Measurements from ENCODE around the gene MYO1B. TPM values are rescaled to one million over a fixed set of nuclear protein-coding genes. Genes with fewer than 3 reads are reported as not detected.

Gene MYO1B
- total RNA-seq, 1 donor from 2014 or later, result 157 TPM

DNA sequence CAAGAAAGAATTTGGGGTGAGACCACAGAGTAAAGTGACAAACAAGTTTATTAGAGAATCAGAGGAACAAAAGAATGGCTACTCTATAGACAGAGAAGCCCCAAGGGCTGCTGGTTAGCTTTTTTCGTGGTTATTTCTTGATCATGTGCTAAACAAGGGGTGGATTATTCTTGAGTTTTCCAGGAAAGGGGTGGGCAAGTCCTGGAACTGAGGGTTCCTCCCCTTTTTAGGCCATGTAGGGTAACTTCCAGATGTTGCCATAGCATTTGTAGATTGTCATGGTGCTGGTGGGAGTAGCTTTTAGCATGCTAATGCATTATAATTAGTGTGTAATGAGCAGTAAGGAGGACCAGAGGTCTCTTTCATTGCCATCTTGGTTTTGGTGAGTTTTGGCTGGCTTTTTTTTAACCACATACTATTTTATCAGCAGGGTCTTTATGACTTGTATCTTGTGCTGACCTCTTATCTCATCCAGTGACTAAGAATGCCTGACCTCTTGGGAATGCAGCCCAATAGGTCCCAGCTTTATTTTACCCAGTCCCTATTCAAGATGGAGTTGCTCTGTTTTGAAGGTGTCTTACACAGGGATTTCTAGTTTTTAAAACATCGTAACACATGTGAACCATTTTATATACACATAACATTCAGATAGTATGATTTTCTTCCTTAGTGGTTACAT, 77.8 kb downstream of the MYO1B start:
- no peak for TF ChIP-seq CTCF (IDR thresholded peaks at IDR 0.05; ENCODE audit: unreplicated experiment)
- Mint-ChIP-seq H3K4me3 (ENCODE audit: low read depth) (no peak overlapping the region), H3K36me3 (ENCODE audit: insufficient read depth) (peaks cover 8% of the 10 kb centered on the region), H3K27ac (peak overlapping the region; percentile 43), H3K27me3 (no peaks in the 10 kb centered on the region), H3K9me3 (ENCODE audit: low read depth) (peaks cover 5% of the 10 kb centered on the region), H3K4me1 (ENCODE audit: low read depth) (peaks cover 30% of the 10 kb centered on the region)
- no peak for DNase-seq (ENCODE audit: low spot score, unreplicated experiment)

DNA sequence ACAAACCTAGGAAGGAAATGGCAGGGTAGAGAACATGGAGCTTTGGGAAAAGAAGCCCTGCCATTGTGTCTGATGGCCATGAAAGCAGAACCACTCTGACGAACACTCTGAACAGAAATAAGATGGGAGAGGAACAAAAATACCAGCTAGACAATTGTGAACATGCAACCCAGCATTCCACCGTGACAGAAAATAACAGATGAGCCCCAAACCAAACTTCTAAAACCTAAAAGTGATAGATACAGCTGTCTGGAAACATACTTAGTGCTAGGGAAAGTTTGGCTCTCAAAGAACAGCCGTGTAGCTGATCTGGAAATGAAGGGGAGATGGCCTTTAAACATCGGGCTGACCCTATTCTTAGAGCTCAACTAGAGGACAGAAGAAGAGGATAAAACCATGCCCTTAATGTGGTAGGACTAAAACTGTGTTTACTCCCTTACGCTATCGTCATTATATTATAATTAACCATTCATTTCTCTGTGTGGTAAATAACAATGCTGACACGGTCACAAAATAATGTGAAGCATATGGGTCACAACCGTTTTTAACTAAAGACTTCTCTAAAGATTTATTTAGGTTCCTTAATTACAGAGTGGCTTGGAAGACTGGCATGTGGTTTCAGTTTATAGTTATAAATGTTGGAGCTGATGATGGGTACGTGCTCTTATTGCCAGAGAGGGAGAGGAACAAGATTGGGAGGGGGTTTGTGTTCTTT, 80.6 kb downstream of the MYO1B start:
- TF ChIP-seq CTCF (IDR thresholded peaks at IDR 0.05; ENCODE audit: unreplicated experiment), result no peak
- no peak for DNase-seq (ENCODE audit: low spot score, unreplicated experiment)
- H3K9me3 Mint-ChIP-seq (ENCODE audit: low read depth), result peaks cover 5% of the 10 kb centered on the region
- no peak overlapping the region for H3K27ac Mint-ChIP-seq
- H3K27me3 Mint-ChIP-seq, result no peaks in the 10 kb centered on the region
- no peak overlapping the region for H3K4me3 Mint-ChIP-seq (ENCODE audit: low read depth)
- peaks cover 18% of the 10 kb centered on the region for H3K36me3 Mint-ChIP-seq (ENCODE audit: insufficient read depth)
- H3K4me1 Mint-ChIP-seq (ENCODE audit: low read depth), result peaks cover 20% of the 10 kb centered on the region

DNA sequence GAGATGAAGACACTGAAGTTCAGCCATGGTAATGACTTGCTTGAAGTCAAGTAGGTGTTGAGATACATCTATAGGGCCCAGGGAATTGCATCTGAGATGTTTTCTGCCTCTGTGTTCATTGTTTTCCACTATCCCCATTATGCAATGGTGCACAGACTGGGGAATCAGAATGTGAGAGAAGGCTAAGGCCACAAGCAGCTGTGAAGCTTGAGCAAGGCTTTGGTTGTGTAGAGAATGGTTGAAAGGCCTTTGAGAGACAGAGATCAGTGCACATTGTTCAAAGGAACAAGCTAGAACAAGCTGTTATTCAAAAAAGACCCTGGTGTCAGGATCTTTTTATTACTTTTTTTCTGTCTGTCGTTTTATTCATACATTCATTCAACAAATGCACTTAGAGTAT, 82.3 kb downstream of the MYO1B start:
- Mint-ChIP-seq H3K36me3 (ENCODE audit: insufficient read depth) (peaks cover 27% of the 10 kb centered on the region), H3K27ac (no peak overlapping the region), H3K4me3 (ENCODE audit: low read depth) (no peak overlapping the region), H3K4me1 (ENCODE audit: low read depth) (peaks cover 9% of the 10 kb centered on the region), H3K27me3 (no peaks in the 10 kb centered on the region), H3K9me3 (ENCODE audit: low read depth) (peaks cover 5% of the 10 kb centered on the region)
- no peak for DNase-seq (ENCODE audit: low spot score, unreplicated experiment)
- TF ChIP-seq CTCF (IDR thresholded peaks at IDR 0.05; ENCODE audit: unreplicated experiment), result no peak

DNA sequence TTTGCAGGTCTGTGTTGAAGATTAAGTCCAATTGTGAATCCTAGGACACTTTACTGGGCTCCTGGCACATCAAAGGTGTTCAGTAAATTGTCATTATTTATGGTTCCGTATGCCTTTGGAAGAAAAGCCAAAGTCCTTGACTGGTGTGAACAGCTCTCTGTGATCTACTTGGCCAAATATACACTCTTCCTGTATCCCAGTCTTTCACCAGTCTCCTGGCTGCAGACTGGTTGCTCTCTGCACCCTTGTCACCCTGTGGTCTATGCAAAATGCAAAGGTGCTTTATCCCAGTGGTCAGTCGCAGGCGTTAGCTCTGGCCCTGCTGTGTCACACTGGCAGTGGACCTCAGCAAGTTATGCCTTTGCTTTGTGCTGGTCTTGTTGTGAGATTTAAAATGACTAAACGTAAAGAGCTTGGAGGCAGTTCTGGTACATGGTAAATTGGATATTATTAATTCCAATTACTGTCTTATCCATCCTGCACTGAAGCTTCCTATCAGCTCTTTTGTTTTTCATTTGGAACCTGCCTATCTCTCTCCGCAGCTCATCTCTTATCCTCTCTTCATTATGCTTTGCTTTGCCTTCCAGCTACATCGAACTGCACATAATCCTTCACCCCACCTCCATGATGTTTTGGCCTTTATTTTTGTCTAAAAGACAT, 83.1 kb downstream of the MYO1B start:
- peaks cover 5% of the 10 kb centered on the region for H3K9me3 Mint-ChIP-seq (ENCODE audit: low read depth)
- peaks cover 1% of the 10 kb centered on the region for H3K4me1 Mint-ChIP-seq (ENCODE audit: low read depth)
- no peaks in the 10 kb centered on the region for H3K27me3 Mint-ChIP-seq
- no peak for TF ChIP-seq CTCF (IDR thresholded peaks at IDR 0.05; ENCODE audit: unreplicated experiment)
- peaks cover 27% of the 10 kb centered on the region for H3K36me3 Mint-ChIP-seq (ENCODE audit: insufficient read depth)
- H3K27ac Mint-ChIP-seq, result no peak overlapping the region
- no peak overlapping the region for H3K4me3 Mint-ChIP-seq (ENCODE audit: low read depth)
- DNase-seq (ENCODE audit: low spot score, unreplicated experiment), result no peak

- Mint-ChIP-seq H3K36me3 (ENCODE audit: insufficient read depth) (peaks cover 35% of the 10 kb centered on the region), H3K4me1 (ENCODE audit: low read depth) (no peaks in the 10 kb centered on the region), H3K9me3 (ENCODE audit: low read depth) (no peaks in the 10 kb centered on the region), H3K4me3 (ENCODE audit: low read depth) (no peak overlapping the region), H3K27ac (no peak overlapping the region), H3K27me3 (no peaks in the 10 kb centered on the region)
- no peak for DNase-seq (ENCODE audit: low spot score, unreplicated experiment)
- no peak for TF ChIP-seq CTCF (IDR thresholded peaks at IDR 0.05; ENCODE audit: unreplicated experiment)
Observed at GRCh38 chr2:191329841-191330240, 84.6 kb downstream of the MYO1B start.

All from progenitor cell of endocrine pancreas (in vitro differentiated cells).